Skin of body (tissue), 2 donors: ENCODE results near the gene CADPS2. TPM values are rescaled to one million over a fixed set of nuclear protein-coding genes. Genes with fewer than 3 reads are reported as not detected.
A peak's percentile ranks its signal among the peaks of the same experiment; 100 is the strongest.

Experiments used
- DNase-seq: peaks from one replicate; lab custom pipeline; 2025; lab: John Stamatoyannopoulos, UW
- total RNA-seq: library from RNA; depleted of rRNA; stranded (reverse); fragments of >200 nt; gene quantifications from one replicate; pipeline ENCODE4 v1.2.3, GENCODE V29; 2014

CADPS2 gene
- 8.3 TPM for total RNA-seq

DNA sequence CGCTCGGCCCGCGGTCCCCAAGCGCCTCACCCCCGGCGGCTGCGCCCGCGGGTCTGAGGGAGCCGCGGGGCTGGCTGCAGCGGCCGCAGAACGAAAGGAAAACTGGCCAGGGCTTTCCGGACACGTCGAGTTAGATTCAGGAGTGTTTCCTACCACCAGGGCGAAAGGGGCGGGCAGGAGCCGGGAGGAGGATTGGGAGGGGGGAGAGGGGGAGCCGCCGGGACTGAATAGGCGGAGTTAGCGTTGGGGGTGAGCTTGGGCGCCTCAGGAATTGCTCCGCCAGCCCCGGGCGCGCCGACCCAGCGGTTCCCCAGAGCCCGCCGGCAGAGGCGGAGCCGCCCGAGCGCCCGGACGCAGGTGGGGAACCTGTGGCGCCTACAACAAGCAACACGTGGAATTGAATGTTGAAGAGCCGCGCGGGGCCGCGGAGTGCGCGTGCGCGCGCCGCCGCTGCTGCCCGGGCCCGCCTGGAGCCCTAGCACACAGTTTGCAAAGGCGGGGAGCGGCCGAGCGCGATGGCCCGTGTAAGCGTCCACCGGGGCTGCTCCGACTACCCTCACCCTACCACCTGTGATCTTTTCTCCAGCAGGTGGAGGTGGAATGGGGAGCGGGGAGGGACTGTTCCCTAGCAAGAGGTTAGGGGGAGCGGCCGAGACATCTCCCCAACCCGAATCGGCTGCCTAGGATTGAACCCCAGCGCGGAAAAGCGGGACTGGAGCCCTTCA is at the start of gene CADPS2:
TSS of gene CADPS2 (minus strand) at position 104 of the 725 bp plus-strand sequence. CDS start 123 bp downstream, outside the sequence.
- DNase-seq: peak; percentile 61

- DNase-seq: no peak
These were observed 49.4 kb upstream of the CADPS2 start for GRCh38 chr7:122935620-122936019.

- DNase-seq: no peak
These were observed 33.5 kb upstream of the CADPS2 start for GRCh38 chr7:122919643-122920181.

GRCh38 chr7:122914812-122915211 is 28.6 kb upstream of the CADPS2 start:
- no peak for DNase-seq

- DNase-seq: no peak
These were observed 27.3 kb upstream of the CADPS2 start for GRCh38 chr7:122913608-122914007.

GRCh38 chr7:122902751-122903495 is 16.7 kb upstream of the CADPS2 start:
- no peak for DNase-seq

- peak; percentile 85 for DNase-seq
These were observed 15.0 kb upstream of the CADPS2 start for GRCh38 chr7:122901250-122901649.

DNA sequence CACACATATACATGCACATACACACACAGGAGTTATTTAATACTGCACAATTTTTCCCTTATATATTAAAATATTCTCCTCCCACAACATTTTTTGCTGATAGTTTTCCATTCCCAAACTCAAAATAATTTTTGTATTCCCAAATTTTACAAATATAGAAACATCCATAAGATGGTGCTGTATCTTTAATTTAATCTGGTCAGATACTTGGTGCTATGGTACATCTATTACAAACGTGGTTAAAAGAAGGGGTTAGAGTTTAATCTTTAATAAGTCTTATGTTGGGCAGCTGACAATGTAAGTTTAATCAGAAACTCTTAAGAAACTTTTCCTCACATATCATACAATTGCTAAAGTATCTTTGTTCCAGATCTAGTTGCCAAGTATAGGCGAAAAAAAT is 10.2 kb upstream of the CADPS2 start:
- DNase-seq: no peak

DNA sequence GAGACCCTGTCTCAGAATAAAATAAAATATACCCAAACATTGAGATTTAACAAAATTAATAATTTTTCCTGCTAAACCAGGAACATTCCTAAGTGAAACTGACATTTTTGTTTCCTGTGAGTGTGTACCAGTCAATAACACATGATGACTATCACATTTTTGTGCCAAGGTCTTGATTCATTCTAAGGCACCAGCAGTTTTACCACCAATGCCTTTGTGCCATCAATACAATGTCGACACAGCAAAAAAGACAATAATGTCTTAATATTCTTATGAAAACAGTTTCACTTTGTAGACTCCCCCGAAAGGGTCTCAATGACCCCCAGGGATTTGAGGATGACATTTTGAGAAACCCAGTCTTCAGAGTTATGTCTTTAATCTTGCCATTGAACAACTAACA is 7.2 kb upstream of the CADPS2 start:
- DNase-seq: peak; percentile 3

- DNase-seq: no peak
These were observed 2.9 kb upstream of the CADPS2 start for GRCh38 chr7:122889116-122889515.

DNA sequence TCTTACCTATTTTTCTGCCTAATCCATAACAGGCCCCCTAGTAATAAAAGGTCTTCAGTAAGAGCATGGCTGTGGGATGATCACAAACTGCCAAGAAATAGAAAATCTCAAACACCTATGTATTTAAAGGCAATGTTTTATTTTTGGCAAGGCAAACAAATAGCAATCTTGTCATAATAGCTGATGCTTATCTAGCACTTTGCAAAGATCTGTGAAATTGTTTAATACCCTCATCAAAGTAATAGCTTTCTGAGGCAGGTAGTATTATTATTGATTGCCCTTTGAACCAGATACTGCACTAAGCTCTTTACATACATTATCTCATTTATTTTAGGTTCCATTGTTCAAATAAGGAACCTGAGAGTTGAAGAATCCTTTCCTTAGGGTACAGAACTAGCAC is 1.6 kb upstream of the CADPS2 start:
- DNase-seq: no peak

- peak; percentile 10 for DNase-seq
These were observed 938 bp upstream of the CADPS2 start for GRCh38 chr7:122887198-122887597.

DNA sequence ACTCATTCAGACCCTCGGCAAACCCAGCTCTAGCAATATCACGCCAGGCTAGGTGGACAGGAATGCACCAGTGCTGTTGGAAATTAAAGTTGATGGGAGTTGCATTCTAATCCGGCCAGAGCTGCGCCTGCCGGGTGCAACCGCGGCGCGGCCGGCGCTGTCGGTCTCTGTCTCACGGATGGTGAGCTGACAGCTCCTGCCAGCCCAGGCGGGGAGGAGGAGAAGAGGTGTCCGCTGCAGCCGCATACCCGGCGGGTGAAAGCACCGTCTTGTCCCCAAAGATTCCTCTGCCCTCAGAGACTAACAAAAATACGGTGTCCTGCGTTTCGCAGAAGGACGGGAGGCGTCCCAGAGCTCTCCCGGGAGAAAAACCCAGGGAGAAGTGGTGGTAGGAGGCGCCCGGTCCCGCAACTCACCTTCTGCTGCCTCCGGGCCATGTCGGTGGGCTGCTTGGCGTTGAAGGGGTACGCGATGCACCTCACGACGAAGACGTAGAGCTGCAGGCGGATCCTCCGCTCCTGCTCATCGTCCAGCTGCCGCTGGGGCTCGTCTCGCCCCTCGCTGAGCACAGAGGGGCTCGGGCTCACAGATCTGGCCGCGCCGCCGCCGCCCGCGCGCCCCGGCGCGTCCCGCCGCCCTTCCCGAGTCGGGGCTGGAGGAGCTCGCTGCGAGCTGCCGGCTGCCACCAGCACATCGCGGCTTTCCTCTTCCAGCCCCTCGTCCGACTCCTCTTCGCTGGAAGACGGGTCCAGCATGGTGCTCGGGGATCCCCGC is 490 bp downstream of the CADPS2 start:
- DNase-seq: peak; percentile 9

GRCh38 chr7:122884186-122884585 is 2.1 kb downstream of the CADPS2 start:
- no peak for DNase-seq

GRCh38 chr7:122883049-122883680 is 3.1 kb downstream of the CADPS2 start:
- DNase-seq: no peak

DNA sequence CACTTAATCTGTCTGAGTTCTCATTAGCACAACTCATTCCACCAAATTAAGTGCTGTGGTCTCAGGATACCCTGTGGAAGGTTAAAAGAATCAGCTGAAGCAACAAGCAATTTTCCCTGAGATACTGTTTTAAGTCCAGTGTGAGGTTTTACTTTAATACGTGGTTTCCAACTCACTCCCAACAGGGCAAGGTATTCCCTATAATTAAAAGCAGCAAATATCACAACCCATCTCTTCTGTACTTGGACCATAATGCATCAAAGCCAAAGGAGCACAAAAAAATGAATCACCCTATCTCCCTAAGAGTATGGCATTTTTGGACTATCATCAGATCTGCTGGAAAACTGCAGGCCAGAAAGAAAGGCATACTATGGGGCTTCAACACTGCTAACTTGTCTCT is 4.9 kb downstream of the CADPS2 start:
- no peak for DNase-seq

GRCh38 chr7:122869260-122869659 is 17.0 kb downstream of the CADPS2 start:
- DNase-seq: no peak

DNA sequence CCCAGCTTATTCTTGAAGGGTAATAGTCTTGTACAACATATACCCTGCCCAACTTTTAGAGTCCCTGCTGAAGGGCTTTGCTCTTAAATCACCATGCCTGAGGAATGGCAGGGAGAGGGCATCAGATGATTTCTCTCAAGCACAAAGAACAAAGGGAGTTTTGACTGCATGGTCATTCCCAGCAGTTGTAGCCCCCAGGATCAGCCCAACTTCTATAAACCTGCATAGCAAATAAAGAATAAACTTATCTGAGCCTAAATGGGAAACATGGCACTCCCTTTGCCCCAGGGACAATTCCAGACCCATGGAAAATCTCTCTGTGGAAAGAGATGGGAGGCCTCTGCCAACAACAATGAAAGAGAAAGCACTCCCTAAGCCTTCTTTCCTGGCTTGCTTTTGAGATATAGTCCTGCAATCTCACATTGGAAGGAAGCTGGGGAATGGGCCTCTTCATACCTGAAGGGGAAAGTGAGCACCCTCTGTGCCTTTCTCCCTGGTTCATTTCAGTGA is 18.7 kb downstream of the CADPS2 start:
- DNase-seq: no peak

DNA sequence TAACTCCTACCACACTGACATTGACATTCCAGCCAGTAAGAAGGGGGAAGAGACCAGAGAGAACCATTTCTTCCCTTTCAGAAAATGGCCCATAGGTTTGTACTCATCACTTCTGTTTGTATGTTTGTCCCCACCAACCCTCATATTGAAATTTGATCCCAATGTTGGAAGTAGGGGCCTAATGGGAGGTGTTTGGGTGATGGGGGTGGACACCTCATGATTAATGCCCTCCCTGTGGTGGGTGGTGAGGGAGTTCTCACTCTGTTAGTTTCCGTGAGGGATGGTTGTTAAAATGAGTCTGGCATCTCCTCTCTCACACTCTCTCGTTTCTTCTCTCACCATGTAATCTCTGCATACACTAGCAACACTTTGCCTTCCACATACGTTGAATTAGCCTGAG is 21.4 kb downstream of the CADPS2 start:
- no peak for DNase-seq

- DNase-seq: no peak
These were observed 22.2 kb downstream of the CADPS2 start for GRCh38 chr7:122864016-122864415.

- DNase-seq: no peak
These were observed 27.9 kb downstream of the CADPS2 start for GRCh38 chr7:122858320-122858719.
